Panc1 (cell line): ENCODE measurements around the gene SORT1. TPM values are rescaled to one million over a fixed set of nuclear protein-coding genes. Genes with fewer than 3 reads are reported as not detected.

Source experiments
- ATAC-seq: fragments of 200-7000 bp; cut with Tn5 transposase; 2 replicates; pipeline ENCODE4 v1.9.1; 2020; ENCODE audit warnings: mild to moderate bottlenecking, moderate library complexity
- BruUV-seq: library from RNA; stranded (reverse); fragments of 400-500 nt; replicated peaks from 2 replicates; lab custom pipeline; 2021; lab: Mats Ljungman, UMichigan
- CTCF ChIA-PET: fragments of 300-600 bp; sonication (Branson Sonifier 250); formaldehyde crosslinking; loops from one replicate; lab custom pipeline; 2022; ENCODE audit warnings: antibody characterized with exemption; lab: Charles Lee
- POLR2A ChIA-PET: fragments of 300-600 bp; sonication (Branson Sonifier 250); formaldehyde crosslinking; loops from one replicate; lab custom pipeline; 2022; ENCODE audit warnings: antibody characterized with exemption; lab: Charles Lee
- DNase-seq: peaks from one replicate; pipeline ENCODE4 v3.0.0-alpha.2; 2010; ENCODE audit warnings: low read depth, low spot score
- H3K27ac ChIP-seq: 2 replicates; pipeline ENCODE4 v1.5.1; 2011; ENCODE audit warnings: mild to moderate bottlenecking, low read length, inconsistent platforms
- H3K27me3 ChIP-seq: fragments of 200-500 bp; sonication (Bioruptor generic); 2 replicates; pipeline ENCODE4 v1.6.0; 2014; ENCODE audit warnings: low read length, inconsistent platforms; ENCODE audit not compliant: control insufficient read depth, insufficient read depth
- H3K36me3 ChIP-seq: fragments of 200-500 bp; sonication (Bioruptor generic); 2 replicates; pipeline ENCODE4 v1.5.1; 2014; ENCODE audit warnings: inconsistent platforms, mild to moderate bottlenecking, low read length, moderate library complexity; ENCODE audit not compliant: control insufficient read depth, insufficient read depth
- H3K4me1 ChIP-seq: 2 replicates; pipeline ENCODE4 v1.5.1; 2011; ENCODE audit warnings: inconsistent platforms, mild to moderate bottlenecking, low read length, moderate library complexity; ENCODE audit not compliant: control insufficient read depth, insufficient read depth
- H3K4me3 ChIP-seq, 2 experiments: 2 replicates each; pipeline ENCODE4 v1.5.1; 2011 to 2012; ENCODE audit warnings: low read depth in 2 of 2, low read length in 2 of 2, mild to moderate bottlenecking in 2 of 2, inconsistent platforms in 1 of 2, moderate library complexity in 1 of 2
- H3K9me3 ChIP-seq: fragments of 200-500 bp; sonication (Bioruptor generic); 2 replicates; pipeline ENCODE4 v1.5.1; 2014; ENCODE audit warnings: low read depth, mild to moderate bottlenecking, inconsistent platforms, low read length, moderate library complexity; ENCODE audit not compliant: control insufficient read depth, insufficient read depth
- CTCF ChIP-seq: fragments of 450-650 bp; IDR thresholded peaks from 2 replicates; pipeline ENCODE4 v1.5.1; 2017; ENCODE audit warnings: mild to moderate bottlenecking
- POLR2AphosphoS5 ChIP-seq: IDR thresholded peaks from 2 replicates; pipeline ENCODE4 v1.6.1; 2012; ENCODE audit warnings: mild to moderate bottlenecking, low read depth, low read length, moderate library complexity
- REST ChIP-seq, 2 experiments: IDR thresholded peaks; 2 replicates each; pipeline ENCODE4 v1.6.1; 2011 to 2012; ENCODE audit warnings: low read depth in 2 of 2, control low read depth in 1 of 2, low read length in 1 of 2, mild to moderate bottlenecking in 1 of 2, moderate library complexity in 1 of 2; ENCODE audit not compliant: insufficient read depth in 1 of 2
- SIN3A ChIP-seq: IDR thresholded peaks from 2 replicates; pipeline ENCODE4 v1.6.1; 2012; ENCODE audit warnings: low read depth, mild to moderate bottlenecking, low read length, moderate library complexity, borderline replicate concordance; ENCODE audit not compliant: insufficient read depth
- TCF7L2 ChIP-seq: IDR thresholded peaks from 2 replicates; pipeline ENCODE4 v1.6.1; 2011; ENCODE audit warnings: mild to moderate bottlenecking, low read depth, low read length, inconsistent platforms
- in situ Hi-C: cut with HindIII; loops from 2 replicates; pipeline ENCODE4 v1.10.0; 2016; ENCODE audit warnings: low sequenced_read_pairs, low pct_unique_long_range_greater_than_20kb
- intact Hi-C: fragments of 100-400 bp; cut with micrococcal nuclease; formaldehyde crosslinking; loops from one replicate; pipeline ENCODE4 v1.10.0; 2022; ENCODE audit not compliant: unreplicated experiment
- total RNA-seq: library from RNA; stranded (reverse); gene quantifications from one replicate; pipeline ENCODE4 v1.2.1, GENCODE V29; 2021; ENCODE audit not compliant: unreplicated experiment

Gene SORT1
- total RNA-seq, 1 experiment from 2014 or later = 25.1 TPM

GRCh38 chr1:109379907-109380306 is 17.8 kb downstream of the SORT1 start:
- no peaks in the 10 kb centered on the region for H3K27me3 ChIP-seq
- ATAC-seq (no peak), DNase-seq (no peak)
- H3K4me1 ChIP-seq = no peaks in the 10 kb centered on the region; the same call in 1 of the 2 replicates
- in situ Hi-C loops (no loop called here), intact Hi-C loops (no loop called here)
- no peak overlapping the region for H3K4me3 ChIP-seq
- no peak overlapping the region for H3K27ac ChIP-seq
- no TSS peak for BruUV-seq
- POLR2A ChIA-PET = no interaction called here
- H3K36me3 ChIP-seq = no peaks in the 10 kb centered on the region
- CTCF ChIA-PET = interaction anchor here (0.6 kb wide), 1 partner anchor 184 kb away, joined by 3 read pairs; no protein-coding TSS in a partner anchor
- no peaks in the 10 kb centered on the region for H3K9me3 ChIP-seq
- TF ChIP-seq CTCF (no peak), SIN3A (no peak), POLR2AphosphoS5 (no peak), TCF7L2 (no peak), REST (IDR thresholded peaks at IDR 0.05; ENCODE audit: insufficient read depth in 1 of 2, low read depth in 2 of 2, low read length in 1 of 2) (no peak)

DNA sequence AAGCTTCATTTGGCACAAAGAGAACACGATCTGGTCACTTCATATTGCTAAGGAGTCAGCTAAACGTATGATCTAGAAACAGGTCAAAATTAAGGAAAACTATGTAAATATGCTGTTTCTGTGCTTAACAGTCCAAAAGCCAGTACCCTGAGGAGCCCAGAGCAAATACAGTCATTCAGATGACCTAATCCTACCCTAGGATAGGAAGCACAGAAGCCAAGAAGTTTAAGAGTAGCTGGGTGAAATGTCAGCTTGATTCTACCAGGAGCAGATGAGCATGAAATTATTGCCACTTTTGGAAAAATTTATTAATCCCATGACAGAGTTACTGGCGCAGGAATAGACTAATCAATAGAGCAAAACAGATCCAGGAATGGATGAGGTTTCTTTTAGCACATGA is 18.3 kb downstream of the SORT1 start:
- H3K4me1 ChIP-seq = no peaks in the 10 kb centered on the region; the same call in 1 of the 2 replicates
- ChIA-PET CTCF (interaction anchor here (0.6 kb wide), 1 partner anchor 183 kb away, joined by 3 read pairs; no protein-coding TSS in a partner anchor), POLR2A (no interaction called here)
- no TSS peak for BruUV-seq
- ATAC-seq (no peak), DNase-seq (no peak)
- no peak overlapping the region for H3K27ac ChIP-seq
- no peak overlapping the region for H3K4me3 ChIP-seq
- H3K27me3 ChIP-seq = no peaks in the 10 kb centered on the region
- in situ Hi-C loops = no loop called here
- no peaks in the 10 kb centered on the region for H3K9me3 ChIP-seq
- no peak for TF ChIP-seq CTCF
- no peak for TF ChIP-seq SIN3A
- TF ChIP-seq POLR2AphosphoS5 = no peak
- TF ChIP-seq TCF7L2 = no peak
- TF ChIP-seq REST (IDR thresholded peaks at IDR 0.05; ENCODE audit: insufficient read depth in 1 of 2, low read depth in 2 of 2, low read length in 1 of 2) = no peak
- no peaks in the 10 kb centered on the region for H3K36me3 ChIP-seq
- intact Hi-C loops = no loop called here
